ENCODE data around the gene NUDT21.

GRCh38 chr16:56470666-56471065 is 19.5 kb upstream of the NUDT21 start:
- TF ChIP-seq POLR2AphosphoS5 (IDR thresholded peaks at IDR 0.05; ENCODE audit: insufficient read depth in 1 of 2, low read depth in 1 of 2) (no peak), CTCF (IDR thresholded peaks at IDR 0.05) (no peak), POLR2A (IDR thresholded peaks at IDR 0.05) (no peak)

Data from vagina (tissue), 2 donors.